ENCODE results near the gene KCNJ4. TPM values are rescaled to one million over a fixed set of nuclear protein-coding genes. Genes with fewer than 3 reads are reported as not detected.
"Not testable (repeated sequence)": the region's sequence is repeated elsewhere in the genome, so short reads cannot be mapped to it uniquely, and the experiment has no call there.

KCNJ4 gene
- polyA plus RNA-seq, 2 donors = not detected

GRCh38 chr22:38404419-38404818, 50.6 kb downstream of the KCNJ4 start:
- Histone ChIP-seq H3K36me3 (ENCODE audit: control insufficient read depth in 2 of 2, insufficient read depth in 2 of 2, low read length in 1 of 2) (no peaks in the 10 kb centered on the region), H3K27ac (ENCODE audit: low read depth in 2 of 2, low read length in 1 of 2) (no peak overlapping the region), H3K4me3 (ENCODE audit: low read depth in 1 of 2, low read length in 2 of 2) (no peak overlapping the region), H3K27me3 (ENCODE audit: control insufficient read depth in 1 of 2, insufficient read depth in 2 of 2, low read length in 2 of 2) (no peaks in the 10 kb centered on the region), H3K4me1 (ENCODE audit: control insufficient read depth in 2 of 2, insufficient read depth in 2 of 2, low read length in 1 of 2) (no peaks in the 10 kb centered on the region), H3K9me3 (ENCODE audit: control insufficient read depth in 2 of 2, insufficient read depth in 1 of 2, low read depth in 1 of 2, low read length in 1 of 2) (no peaks in the 10 kb centered on the region)
- 91 to 92% methylated on average over 6 of the region's 6 CpGs for WGBS, 2 donors

- H3K9me3 ChIP-seq (ENCODE audit: control insufficient read depth in 2 of 2, insufficient read depth in 1 of 2, low read depth in 1 of 2, low read length in 1 of 2) = no peaks in the 10 kb centered on the region
- no peak overlapping the region for H3K4me3 ChIP-seq (ENCODE audit: low read depth in 1 of 2, low read length in 2 of 2)
- H3K27me3 ChIP-seq (ENCODE audit: control insufficient read depth in 1 of 2, insufficient read depth in 2 of 2, low read length in 2 of 2) = no peaks in the 10 kb centered on the region
- no peak overlapping the region for H3K27ac ChIP-seq (ENCODE audit: low read depth in 2 of 2, low read length in 1 of 2)
- H3K36me3 ChIP-seq (ENCODE audit: control insufficient read depth in 2 of 2, insufficient read depth in 2 of 2, low read length in 1 of 2) = no peaks in the 10 kb centered on the region
- WGBS, 2 donors = 75 to 81% methylated on average over 8 of the region's 8 CpGs
- no peaks in the 10 kb centered on the region for H3K4me1 ChIP-seq (ENCODE audit: control insufficient read depth in 2 of 2, insufficient read depth in 2 of 2, low read length in 1 of 2)
These were observed 51.2 kb downstream of the KCNJ4 start for GRCh38 chr22:38403812-38404211.

DNA sequence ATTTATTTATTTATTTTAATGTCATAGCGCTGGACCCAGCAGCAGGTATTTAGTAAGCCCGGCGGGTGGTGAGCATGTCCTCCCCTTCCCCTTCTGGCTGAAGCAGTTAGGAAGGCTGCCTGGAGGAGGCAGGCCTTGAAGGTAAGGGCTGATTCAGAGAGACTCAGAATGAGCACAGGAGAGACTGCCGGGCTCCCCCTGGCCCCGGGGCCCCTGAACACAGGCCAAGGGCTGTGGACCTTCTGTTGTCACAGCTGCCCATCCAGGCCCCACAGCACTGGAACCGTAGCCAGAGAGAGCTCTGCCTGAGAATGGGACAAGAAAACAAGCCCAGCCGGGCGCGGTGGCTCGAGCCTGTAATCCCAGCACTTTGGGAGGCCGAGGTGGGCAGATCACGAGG, 52.8 kb downstream of the KCNJ4 start:
- H3K27me3 ChIP-seq (ENCODE audit: control insufficient read depth in 1 of 2, insufficient read depth in 2 of 2, low read length in 2 of 2) = no peaks in the 10 kb centered on the region
- H3K36me3 ChIP-seq (ENCODE audit: control insufficient read depth in 2 of 2, insufficient read depth in 2 of 2, low read length in 1 of 2) = no peaks in the 10 kb centered on the region
- H3K9me3 ChIP-seq (ENCODE audit: control insufficient read depth in 2 of 2, insufficient read depth in 1 of 2, low read depth in 1 of 2, low read length in 1 of 2) = no peaks in the 10 kb centered on the region
- WGBS, 2 donors = 81% methylated on average over 12 of the region's 12 CpGs
- H3K4me1 ChIP-seq (ENCODE audit: control insufficient read depth in 2 of 2, insufficient read depth in 2 of 2, low read length in 1 of 2) = no peaks in the 10 kb centered on the region
- H3K4me3 ChIP-seq (ENCODE audit: low read depth in 1 of 2, low read length in 2 of 2) = no peak overlapping the region
- H3K27ac ChIP-seq (ENCODE audit: low read depth in 2 of 2, low read length in 1 of 2) = no peak overlapping the region

DNA sequence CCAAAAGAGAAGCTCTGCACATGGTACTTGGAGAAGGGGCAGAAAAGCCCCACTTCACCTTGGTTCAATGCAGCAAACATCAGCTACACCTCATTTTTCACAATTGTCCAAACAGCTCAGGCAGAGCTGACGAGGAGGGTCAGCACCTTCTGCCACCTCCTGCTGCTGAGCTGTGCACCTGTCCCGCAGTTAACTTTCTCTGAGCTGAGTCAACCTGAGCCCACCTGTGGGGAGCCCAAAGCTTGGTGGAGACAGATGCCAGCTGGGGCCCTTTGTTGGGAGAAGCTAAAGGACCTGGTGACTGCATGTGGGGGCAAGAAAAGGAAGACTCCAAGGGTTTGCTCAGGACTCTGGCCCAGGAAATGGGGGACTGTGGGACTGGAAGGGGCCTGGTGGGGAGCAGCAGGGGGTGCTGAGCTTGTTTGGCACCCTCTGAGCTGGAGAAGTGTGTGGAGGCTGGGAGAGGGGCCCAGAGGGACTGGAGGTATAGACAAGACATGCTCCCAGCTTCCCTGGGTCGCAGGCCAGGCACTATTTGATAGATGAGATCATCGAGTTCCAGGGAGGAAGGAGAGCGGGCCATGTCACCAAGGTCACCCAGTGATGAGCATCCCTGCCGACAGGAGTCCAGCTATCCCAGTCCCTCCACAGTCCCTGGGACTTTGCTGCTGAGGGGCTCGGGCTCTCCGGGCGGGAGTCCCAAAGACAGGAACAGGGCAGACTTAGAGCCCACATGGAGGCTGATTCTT, 53.5 kb downstream of the KCNJ4 start:
- 81 to 85% methylated on average over 9 of the region's 9 CpGs for WGBS, 2 donors
- Histone ChIP-seq H3K27ac (ENCODE audit: low read depth in 2 of 2, low read length in 1 of 2) (no peak overlapping the region), H3K4me1 (ENCODE audit: control insufficient read depth in 2 of 2, insufficient read depth in 2 of 2, low read length in 1 of 2) (no peaks in the 10 kb centered on the region), H3K36me3 (ENCODE audit: control insufficient read depth in 2 of 2, insufficient read depth in 2 of 2, low read length in 1 of 2) (no peaks in the 10 kb centered on the region), H3K4me3 (ENCODE audit: low read depth in 1 of 2, low read length in 2 of 2) (no peak overlapping the region), H3K27me3 (ENCODE audit: control insufficient read depth in 1 of 2, insufficient read depth in 2 of 2, low read length in 2 of 2) (no peaks in the 10 kb centered on the region), H3K9me3 (ENCODE audit: control insufficient read depth in 2 of 2, insufficient read depth in 1 of 2, low read depth in 1 of 2, low read length in 1 of 2) (no peaks in the 10 kb centered on the region)

DNA sequence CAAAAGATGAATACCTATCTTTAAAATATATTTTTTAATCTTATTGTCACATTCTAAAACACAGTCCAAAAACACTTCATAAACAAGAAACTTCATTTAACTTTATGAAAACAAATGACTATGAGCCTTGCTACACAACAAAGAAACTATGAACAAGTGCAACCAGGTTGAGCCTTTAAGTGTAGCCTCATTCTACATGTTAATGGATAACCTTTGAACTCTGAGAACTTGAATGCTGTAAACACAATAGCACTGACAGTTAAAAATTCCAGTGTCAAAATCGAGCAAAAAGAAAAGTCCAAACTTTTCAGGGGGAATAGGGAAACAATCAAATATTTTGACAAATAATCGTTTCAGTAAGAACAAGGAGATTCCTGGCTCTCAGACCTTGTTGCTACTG, 54.7 kb downstream of the KCNJ4 start:
- H3K4me1 ChIP-seq (ENCODE audit: control insufficient read depth in 2 of 2, insufficient read depth in 2 of 2, low read length in 1 of 2); H3K27ac ChIP-seq (ENCODE audit: low read depth in 2 of 2, low read length in 1 of 2); H3K4me3 ChIP-seq (ENCODE audit: low read depth in 1 of 2, low read length in 2 of 2); H3K36me3 ChIP-seq (ENCODE audit: control insufficient read depth in 2 of 2, insufficient read depth in 2 of 2, low read length in 1 of 2); H3K9me3 ChIP-seq (ENCODE audit: control insufficient read depth in 2 of 2, insufficient read depth in 1 of 2, low read depth in 1 of 2, low read length in 1 of 2); H3K27me3 ChIP-seq (ENCODE audit: control insufficient read depth in 1 of 2, insufficient read depth in 2 of 2, low read length in 2 of 2): not testable (repeated sequence)
- 42 to 53% methylated on average over 1 to 2 of the region's 2 CpGs for WGBS, 2 donors

GRCh38 chr22:38398609-38399461, 56.2 kb downstream of the KCNJ4 start:
- H3K27me3 ChIP-seq (ENCODE audit: control insufficient read depth in 1 of 2, insufficient read depth in 2 of 2, low read length in 2 of 2) = no peaks in the 10 kb centered on the region
- H3K36me3 ChIP-seq (ENCODE audit: control insufficient read depth in 2 of 2, insufficient read depth in 2 of 2, low read length in 1 of 2) = no peaks in the 10 kb centered on the region
- peak overlapping the region; percentile 85 to 90 for H3K27ac ChIP-seq (ENCODE audit: low read depth in 2 of 2, low read length in 1 of 2)
- H3K4me1 ChIP-seq (ENCODE audit: control insufficient read depth in 2 of 2, insufficient read depth in 2 of 2, low read length in 1 of 2) = no peaks in the 10 kb centered on the region
- H3K4me3 ChIP-seq (ENCODE audit: low read depth in 1 of 2, low read length in 2 of 2) = peak overlapping the region; percentile 76 to 78
- H3K9me3 ChIP-seq (ENCODE audit: control insufficient read depth in 2 of 2, insufficient read depth in 1 of 2, low read depth in 1 of 2, low read length in 1 of 2) = no peaks in the 10 kb centered on the region
- 0 to 1% methylated on average over 38 to 102 of the region's 102 CpGs for WGBS, 2 donors

DNA sequence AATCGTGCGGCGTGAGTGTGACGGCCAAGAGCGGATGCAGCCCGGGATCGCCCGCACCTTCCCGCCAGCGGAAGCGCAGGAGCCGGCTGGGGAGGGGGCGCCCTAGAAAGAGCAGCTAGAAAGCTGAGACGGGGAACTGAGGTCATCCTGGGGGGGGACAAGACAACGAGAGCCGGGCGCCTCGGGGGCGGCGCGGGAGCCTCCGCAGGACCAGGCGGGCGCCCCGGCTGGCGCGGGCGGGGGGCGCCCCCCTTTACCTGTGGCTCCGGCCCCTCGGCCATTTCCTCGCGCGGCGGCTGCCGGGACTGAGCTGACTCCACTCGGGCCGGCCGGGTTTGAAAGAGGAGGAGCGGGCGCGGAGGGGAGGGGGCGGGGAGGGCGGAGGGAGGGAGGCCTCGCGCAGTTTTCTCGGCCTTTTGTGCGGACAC, 56.8 kb downstream of the KCNJ4 start:
- not testable (repeated sequence) for H3K9me3 ChIP-seq (ENCODE audit: control insufficient read depth in 2 of 2, insufficient read depth in 1 of 2, low read depth in 1 of 2, low read length in 1 of 2); H3K27me3 ChIP-seq (ENCODE audit: control insufficient read depth in 1 of 2, insufficient read depth in 2 of 2, low read length in 2 of 2); H3K36me3 ChIP-seq (ENCODE audit: control insufficient read depth in 2 of 2, insufficient read depth in 2 of 2, low read length in 1 of 2); H3K4me1 ChIP-seq (ENCODE audit: control insufficient read depth in 2 of 2, insufficient read depth in 2 of 2, low read length in 1 of 2)
- Histone ChIP-seq H3K4me3 (ENCODE audit: low read depth in 1 of 2, low read length in 2 of 2) (peak overlapping the region; percentile 76 to 78), H3K27ac (ENCODE audit: low read depth in 2 of 2, low read length in 1 of 2) (peak overlapping the region; percentile 85 to 90)
- WGBS, 2 donors = 0 to 2% methylated on average over 24 to 48 of the region's 48 CpGs

DNA sequence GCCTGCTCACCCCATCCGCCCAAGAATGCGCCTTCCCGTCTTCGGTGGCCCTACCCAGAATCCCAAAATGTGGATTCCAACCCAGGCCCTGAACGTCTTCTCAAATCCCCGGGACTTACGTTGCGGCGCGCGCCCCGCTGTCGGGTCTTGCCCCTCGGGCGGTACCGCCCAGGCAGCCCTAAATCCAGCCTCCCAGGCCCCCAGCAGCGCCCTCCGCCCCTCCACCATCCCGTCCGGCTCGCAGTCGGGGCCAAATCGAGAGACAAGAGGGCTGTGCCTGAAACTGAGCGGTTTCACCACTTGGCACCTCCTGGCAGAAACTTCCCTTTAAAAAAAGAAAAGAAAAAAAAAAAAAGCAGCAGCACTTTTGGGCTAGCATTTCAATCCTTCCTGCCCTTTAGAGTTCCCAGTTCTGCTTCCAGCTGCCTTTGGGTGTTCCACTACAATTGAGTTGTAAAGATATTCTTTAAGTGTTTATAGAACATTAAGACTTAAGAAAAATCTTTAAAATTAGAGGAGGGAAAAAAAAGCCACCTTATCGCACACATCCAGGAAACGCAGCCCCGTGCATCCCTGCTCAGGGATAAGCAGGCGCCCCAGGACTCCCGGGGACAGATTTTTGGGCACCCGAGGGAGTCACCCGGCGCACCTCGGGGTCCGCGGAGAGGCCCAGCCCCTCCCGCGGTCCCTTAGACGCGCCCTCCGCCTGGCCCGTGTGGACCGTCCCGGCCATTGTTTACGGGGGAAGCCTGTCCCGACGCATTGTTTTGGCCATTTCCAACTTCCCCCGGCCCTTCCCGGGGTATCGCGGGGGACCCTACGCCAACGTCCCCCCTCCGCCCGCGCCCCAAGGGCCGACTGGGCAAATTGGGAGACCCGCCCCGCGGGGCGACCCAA, 57.6 kb downstream of the KCNJ4 start:
- Histone ChIP-seq H3K27ac (ENCODE audit: low read depth in 2 of 2, low read length in 1 of 2) (peak overlapping the region; percentile 85 to 90), H3K9me3 (ENCODE audit: control insufficient read depth in 2 of 2, insufficient read depth in 1 of 2, low read depth in 1 of 2, low read length in 1 of 2) (no peaks in the 10 kb centered on the region), H3K4me3 (ENCODE audit: low read depth in 1 of 2, low read length in 2 of 2) (peak overlapping the region; percentile 76 to 78), H3K27me3 (ENCODE audit: control insufficient read depth in 1 of 2, insufficient read depth in 2 of 2, low read length in 2 of 2) (no peaks in the 10 kb centered on the region), H3K36me3 (ENCODE audit: control insufficient read depth in 2 of 2, insufficient read depth in 2 of 2, low read length in 1 of 2) (no peaks in the 10 kb centered on the region), H3K4me1 (ENCODE audit: control insufficient read depth in 2 of 2, insufficient read depth in 2 of 2, low read length in 1 of 2) (no peaks in the 10 kb centered on the region)
- WGBS, 2 donors = 6 to 8% methylated on average over 58 to 60 of the region's 60 CpGs

DNA sequence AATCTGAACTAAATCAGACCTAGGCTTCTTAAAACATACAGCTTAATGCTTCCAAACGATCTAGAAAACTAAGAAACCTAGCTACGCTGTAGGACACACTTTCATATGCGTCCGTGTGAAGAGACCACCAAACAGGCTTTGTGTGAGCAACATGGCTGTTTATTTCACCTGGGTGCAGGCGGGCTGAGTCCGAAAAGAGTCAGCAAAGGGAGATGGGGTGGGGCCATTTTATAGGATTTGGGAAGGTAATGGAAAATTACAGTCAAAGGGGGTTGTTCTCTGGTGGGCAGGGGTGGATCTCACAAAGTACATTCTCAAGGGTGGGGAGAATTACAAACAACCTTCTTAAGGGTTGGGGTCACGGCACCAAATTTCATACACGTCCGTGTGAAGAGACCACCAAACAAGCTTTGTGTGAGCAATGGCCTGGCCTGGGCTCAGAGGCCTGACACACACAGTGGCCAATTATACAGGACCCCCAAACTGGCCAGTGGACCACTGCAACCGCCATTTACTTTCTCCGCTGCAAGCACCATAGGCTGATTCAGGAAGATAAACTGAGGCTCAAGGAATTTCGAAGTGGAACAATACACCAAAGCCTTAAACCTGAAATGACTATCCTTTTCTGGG, 58.4 kb downstream of the KCNJ4 start:
- peak overlapping the region in 1 of 2 donors; percentile 78 for H3K4me3 ChIP-seq (ENCODE audit: low read depth in 1 of 2, low read length in 2 of 2)
- 81 to 85% methylated on average over 12 of the region's 12 CpGs for WGBS, 2 donors
- not testable (repeated sequence) for H3K27ac ChIP-seq (ENCODE audit: low read depth in 2 of 2, low read length in 1 of 2); H3K36me3 ChIP-seq (ENCODE audit: control insufficient read depth in 2 of 2, insufficient read depth in 2 of 2, low read length in 1 of 2); H3K4me1 ChIP-seq (ENCODE audit: control insufficient read depth in 2 of 2, insufficient read depth in 2 of 2, low read length in 1 of 2); H3K9me3 ChIP-seq (ENCODE audit: control insufficient read depth in 2 of 2, insufficient read depth in 1 of 2, low read depth in 1 of 2, low read length in 1 of 2); H3K27me3 ChIP-seq (ENCODE audit: control insufficient read depth in 1 of 2, insufficient read depth in 2 of 2, low read length in 2 of 2)

Measured in esophagus (tissue), 2 donors.